Astrocyte of the spinal cord (primary cell): ENCODE measurements around the gene ZNF586.
"Not testable (repeated sequence)": the region's sequence is repeated elsewhere in the genome, so short reads cannot be mapped to it uniquely, and the experiment has no call there.

Experiments used
- DNase-seq: peaks from one replicate; pipeline ENCODE4 v3.0.0; 2011; ENCODE audit warnings: low read depth, low spot score
- H3K4me3 ChIP-seq: 2 replicates; pipeline ENCODE4 v1.5.1; 2011; ENCODE audit warnings: low read depth, mild to moderate bottlenecking, low read length, moderate library complexity
- in situ Hi-C: cut with HindIII; loops from 2 replicates; pipeline ENCODE4 v1.10.0; 2017; ENCODE audit warnings: low sequenced_read_pairs
- TF ChIP-seq, protein P1 (sequence below): IDR thresholded peaks from 2 replicates; pipeline ENCODE4 v1.5.1; 2012; ENCODE audit warnings: low read depth, mild to moderate bottlenecking, low read length, inconsistent platforms

The ZNF586 gene

DNA sequence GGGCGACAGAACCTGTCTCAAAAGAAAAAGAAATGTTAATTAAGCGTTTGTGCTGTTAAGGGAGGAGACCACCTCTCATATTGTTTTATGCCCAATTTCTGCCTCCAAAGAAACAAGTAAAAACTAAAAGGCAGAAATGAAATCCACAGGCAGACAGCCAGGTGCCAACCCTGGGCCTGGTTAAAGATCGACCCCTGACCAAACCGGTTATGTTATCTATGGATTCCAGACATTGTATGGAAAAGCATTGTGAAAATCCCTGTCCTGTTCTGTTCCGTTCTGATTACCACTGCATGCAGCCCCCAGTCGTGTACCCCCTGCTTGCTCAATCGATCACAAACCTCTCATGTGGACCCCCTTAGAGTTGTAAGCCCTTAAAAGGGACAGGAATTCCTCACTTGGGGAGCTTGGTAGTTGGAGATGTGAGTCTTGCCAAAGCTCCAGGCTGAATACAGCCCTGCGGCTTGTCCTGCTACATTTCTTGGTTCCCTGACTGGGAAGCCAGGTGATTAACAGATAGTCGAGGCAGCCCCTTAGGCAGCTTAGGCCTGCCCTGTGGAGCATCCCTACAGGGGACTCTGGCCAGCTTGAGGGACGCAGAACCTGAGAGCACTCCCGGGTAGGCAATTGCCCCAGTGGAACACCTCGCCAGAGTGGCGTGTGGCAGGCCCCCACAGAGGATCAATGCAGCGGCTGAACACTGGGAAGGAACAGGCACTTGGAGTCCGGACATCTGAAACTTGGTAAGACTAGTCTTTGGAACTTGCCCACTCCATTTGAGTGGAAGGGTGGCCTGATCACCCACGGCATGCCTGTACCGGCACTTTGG lies 46.0 kb downstream of the ZNF586 start:
- TF ChIP-seq, protein P1, sequence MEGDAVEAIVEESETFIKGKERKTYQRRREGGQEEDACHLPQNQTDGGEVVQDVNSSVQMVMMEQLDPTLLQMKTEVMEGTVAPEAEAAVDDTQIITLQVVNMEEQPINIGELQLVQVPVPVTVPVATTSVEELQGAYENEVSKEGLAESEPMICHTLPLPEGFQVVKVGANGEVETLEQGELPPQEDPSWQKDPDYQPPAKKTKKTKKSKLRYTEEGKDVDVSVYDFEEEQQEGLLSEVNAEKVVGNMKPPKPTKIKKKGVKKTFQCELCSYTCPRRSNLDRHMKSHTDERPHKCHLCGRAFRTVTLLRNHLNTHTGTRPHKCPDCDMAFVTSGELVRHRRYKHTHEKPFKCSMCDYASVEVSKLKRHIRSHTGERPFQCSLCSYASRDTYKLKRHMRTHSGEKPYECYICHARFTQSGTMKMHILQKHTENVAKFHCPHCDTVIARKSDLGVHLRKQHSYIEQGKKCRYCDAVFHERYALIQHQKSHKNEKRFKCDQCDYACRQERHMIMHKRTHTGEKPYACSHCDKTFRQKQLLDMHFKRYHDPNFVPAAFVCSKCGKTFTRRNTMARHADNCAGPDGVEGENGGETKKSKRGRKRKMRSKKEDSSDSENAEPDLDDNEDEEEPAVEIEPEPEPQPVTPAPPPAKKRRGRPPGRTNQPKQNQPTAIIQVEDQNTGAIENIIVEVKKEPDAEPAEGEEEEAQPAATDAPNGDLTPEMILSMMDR: no peak
- DNase-seq: no peak
- in situ Hi-C loops: no loop called here
- H3K4me3 ChIP-seq: no peak overlapping the region

GRCh38 chr19:57816652-57817051 lies 47.2 kb downstream of the ZNF586 start:
- no peak for DNase-seq
- TF ChIP-seq, protein P1: no peak
- in situ Hi-C loops: no loop called here
- no peak overlapping the region for H3K4me3 ChIP-seq

DNA sequence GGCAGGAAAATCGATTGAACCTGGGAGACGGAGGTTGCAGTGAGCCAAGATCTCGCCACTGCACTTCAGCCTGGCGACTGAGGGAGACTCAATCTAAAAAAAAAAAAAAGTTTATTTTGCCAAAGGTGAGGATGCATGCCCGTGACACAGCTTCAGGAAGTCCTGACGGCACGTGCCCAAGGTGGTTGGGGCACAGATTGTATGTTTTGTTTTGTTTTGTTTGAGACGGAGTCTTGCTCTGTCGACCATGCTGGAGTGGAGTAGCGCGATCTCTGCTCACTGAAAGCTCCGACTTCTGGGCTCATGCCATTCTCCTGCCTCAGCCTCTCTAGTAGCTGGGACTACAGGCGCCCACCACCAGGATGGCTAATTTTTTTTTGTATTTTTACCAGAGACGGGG lies 48.5 kb downstream of the ZNF586 start:
- DNase-seq: no peak
- TF ChIP-seq, protein P1: no peak
- H3K4me3 ChIP-seq: no peak overlapping the region
- in situ Hi-C loops: no loop called here

GRCh38 chr19:57818378-57818777 lies 48.9 kb downstream of the ZNF586 start:
- TF ChIP-seq, protein P1: no peak
- in situ Hi-C loops: no loop called here
- H3K4me3 ChIP-seq: no peak overlapping the region
- no peak for DNase-seq

DNA sequence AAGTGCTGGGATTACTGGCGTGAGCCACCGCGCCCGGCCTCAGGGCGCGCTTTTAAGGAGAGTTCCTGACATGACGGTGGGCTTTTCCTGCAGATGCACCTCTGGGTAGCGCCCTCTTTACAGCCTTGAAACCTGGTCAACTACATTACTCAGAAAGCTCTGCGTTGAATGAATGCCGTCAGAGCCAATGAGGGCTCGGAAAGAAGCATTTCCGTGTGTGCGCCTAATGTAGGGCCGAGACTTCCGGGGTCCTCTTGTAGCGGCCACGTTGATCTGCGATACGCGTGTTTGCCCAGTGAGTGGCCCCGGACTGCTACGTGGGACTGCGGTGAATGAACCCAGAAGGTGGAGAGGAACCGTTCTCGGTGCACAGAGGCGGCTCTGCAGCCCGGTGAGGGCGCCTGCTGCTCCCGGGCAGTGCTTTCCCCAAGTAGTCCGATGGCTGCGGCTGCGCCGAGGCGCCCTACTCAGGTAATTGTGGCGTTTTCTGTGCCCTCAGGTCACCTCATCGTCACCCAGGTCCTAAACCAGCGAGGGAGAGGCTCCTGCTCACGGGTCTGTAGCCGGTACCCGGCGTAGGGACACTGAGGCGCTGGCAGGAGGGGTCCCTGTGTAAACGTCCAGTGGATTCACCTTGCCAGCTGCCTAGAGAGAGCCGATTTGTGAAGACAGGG lies 50.1 kb downstream of the ZNF586 start:
- peak; percentile 95 for DNase-seq
- TF ChIP-seq, protein P1: no peak
- in situ Hi-C loops: no loop called here
- H3K4me3 ChIP-seq: peak overlapping the region; percentile 92

DNA sequence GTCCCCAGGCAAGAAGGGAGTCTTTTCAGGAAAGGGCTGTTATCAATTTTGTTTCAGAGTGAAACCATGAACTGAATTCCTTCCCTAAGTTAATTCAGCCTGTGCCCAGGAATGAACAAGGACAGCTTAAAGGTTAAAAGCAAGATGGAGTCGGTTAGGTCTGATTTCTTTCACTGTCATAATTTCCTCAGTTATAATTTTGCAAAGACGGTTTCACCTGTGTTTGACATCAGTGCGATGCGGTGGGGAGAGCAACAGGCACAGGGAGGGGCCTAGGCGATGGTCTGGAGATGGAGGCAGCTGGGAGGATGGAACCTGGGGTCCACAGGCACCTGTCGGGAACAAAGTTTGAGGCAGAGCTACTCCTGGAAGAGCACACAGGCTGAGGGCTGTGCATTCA lies 51.1 kb downstream of the ZNF586 start:
- H3K4me3 ChIP-seq: peak overlapping the region; percentile 92
- no peak for DNase-seq
- TF ChIP-seq, protein P1: no peak
- in situ Hi-C loops: no loop called here

DNA sequence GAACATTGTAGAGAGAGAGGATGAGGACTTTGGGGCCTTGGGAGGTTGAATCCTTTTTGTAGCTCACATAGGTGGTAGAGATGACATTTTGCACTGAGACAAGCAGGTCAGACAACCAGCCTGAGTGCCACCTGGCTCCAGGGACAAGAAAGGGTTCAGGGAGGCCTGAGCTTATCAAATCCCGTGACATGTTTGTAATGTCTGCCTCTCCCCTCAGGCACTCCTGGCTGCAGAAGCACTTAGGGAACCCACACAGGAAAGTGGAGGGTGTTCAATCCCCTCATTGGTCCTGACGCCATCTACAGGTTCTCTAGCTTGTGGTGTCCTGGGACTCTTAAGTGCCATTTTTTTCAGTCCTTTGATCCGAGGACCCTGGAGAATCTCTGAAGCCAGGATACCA lies 51.6 kb downstream of the ZNF586 start:
- H3K4me3 ChIP-seq, DNase-seq, in situ Hi-C loops: not testable (repeated sequence)

DNA sequence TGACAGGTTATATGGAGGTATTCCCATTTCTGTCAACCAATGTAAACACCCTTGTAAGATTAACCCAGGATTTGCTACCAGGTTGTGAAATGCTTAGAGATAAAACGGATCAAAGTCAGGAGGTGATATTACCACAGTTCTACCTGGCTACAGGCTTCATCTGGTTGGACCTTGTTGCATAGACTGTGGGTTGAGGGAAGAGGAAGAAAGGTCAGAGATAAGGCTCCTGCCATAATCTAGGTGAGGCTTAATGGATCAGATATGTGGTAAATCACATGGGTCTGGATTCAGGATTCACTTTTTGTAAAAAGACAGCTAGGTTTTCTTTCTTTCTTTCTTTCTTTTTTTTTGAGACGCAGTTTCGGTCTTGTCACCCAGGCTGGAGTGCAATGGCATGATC lies 52.0 kb downstream of the ZNF586 start:
- H3K4me3 ChIP-seq, DNase-seq, in situ Hi-C loops: not testable (repeated sequence)

DNA sequence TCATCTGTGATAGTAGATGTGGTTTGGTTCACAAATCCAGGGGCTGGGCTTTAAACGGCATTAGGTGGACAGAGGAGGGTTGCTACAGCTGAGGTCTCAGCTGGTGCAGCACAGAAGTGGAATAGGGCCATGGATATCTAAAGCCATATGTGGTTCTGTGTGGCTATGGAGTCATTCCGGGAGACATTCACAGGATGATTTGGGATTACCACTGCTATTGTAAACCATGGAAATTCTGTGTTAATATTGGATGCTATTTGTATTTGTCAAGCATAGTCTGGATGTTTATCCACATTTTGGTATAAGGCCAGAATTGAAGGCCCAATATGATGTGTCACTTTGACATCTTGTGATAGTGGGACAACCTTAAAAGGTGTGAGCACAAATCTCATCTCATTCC lies 53.7 kb downstream of the ZNF586 start:
- DNase-seq, H3K4me3 ChIP-seq, in situ Hi-C loops: not testable (repeated sequence)

GRCh38 chr19:57823608-57824007 lies 54.1 kb downstream of the ZNF586 start:
- DNase-seq, in situ Hi-C loops, H3K4me3 ChIP-seq: not testable (repeated sequence)
